HG02981 (cell line): ENCODE results near the gene DIP2B.
"Not testable (repeated sequence)": the region's sequence is repeated elsewhere in the genome, so short reads cannot be mapped to it uniquely, and the experiment has no call there.

ENCODE experiments used
- ATAC-seq: cut with Tn5 transposase; IDR thresholded peaks from one replicate; pipeline ENCODE4 v1.9.1; 2021; ENCODE audit warnings: mild to moderate bottlenecking, moderate library complexity; ENCODE audit not compliant: unreplicated experiment

The DIP2B gene

DNA sequence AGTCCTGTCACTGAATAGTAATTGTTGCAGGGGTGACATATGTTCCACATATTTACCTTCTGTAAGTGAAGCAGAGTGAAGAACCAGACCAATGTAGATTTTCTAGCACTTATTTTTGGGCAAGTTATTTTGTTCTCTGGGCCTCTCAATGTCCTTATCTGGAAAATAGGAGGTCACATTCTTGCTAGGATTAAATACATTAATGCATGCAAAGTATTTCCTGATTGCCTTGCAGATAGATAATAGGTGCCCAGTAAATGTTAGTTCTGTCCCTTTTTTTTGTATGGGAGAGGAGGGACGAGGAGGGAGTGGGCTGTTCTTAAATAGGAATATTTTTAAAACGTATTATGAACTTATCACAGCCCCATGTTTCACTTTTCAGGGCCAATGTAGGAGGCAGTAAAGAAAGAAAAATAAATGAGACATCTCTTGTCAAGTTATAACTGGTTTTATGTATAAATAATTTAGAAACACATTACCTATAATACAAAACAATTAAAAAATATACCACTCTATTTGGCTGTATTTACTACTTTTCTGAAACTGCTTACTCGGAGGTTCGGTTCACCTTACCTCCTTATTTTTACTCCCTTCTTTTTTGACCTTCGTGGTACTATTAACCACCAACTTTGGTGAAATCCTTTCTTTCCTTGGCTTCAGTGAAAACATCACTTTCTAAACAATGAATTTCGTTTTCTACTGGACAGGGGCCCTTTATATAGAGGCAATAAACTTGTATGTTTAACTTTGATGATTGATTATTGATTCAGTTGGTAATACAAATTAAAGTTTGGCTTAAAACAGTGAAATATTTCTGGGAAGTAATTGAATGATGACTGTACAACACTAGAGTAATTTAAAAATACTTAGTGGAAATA is 41.9 kb downstream of the DIP2B start:
- ATAC-seq, result no peak

DNA sequence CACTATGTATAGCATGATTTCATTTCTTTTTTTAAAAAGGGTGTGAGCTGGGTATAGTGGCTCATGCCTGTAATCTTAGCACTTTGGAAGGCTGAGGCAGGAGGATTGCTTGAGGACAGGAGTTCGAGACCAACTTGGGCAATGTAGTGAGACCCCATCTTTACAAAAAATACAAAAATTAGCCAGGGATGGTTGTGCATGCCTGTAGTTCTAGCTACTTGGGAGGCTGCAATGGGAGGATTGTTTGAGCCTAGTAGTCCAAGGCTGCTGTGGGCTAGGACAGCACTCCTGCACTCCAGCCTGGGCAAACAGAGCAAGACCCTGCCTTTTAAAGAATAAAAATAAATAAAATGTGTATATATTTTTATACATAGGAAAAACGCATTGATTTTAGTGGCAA is 43.0 kb downstream of the DIP2B start:
- no peak for ATAC-seq

DNA sequence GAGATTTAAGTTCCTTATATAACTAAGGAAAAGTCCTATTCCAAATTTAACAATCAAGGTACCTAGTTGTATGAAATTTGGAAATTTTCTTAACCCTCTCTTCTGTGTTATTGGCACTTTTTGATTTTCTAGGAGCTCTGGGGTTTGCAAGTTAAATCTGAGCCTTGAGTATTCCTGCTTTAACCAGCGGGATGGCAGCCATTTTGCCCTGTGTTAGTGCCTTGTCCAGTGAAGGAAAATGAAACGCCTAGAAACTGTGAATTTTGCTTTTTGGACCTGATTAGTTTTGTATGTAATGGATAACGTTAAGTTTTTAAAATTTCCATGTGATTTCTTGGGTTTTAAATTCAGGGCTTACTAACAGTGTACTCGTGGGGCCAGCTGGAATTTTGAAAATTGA is 45.1 kb downstream of the DIP2B start:
- no peak for ATAC-seq

DNA sequence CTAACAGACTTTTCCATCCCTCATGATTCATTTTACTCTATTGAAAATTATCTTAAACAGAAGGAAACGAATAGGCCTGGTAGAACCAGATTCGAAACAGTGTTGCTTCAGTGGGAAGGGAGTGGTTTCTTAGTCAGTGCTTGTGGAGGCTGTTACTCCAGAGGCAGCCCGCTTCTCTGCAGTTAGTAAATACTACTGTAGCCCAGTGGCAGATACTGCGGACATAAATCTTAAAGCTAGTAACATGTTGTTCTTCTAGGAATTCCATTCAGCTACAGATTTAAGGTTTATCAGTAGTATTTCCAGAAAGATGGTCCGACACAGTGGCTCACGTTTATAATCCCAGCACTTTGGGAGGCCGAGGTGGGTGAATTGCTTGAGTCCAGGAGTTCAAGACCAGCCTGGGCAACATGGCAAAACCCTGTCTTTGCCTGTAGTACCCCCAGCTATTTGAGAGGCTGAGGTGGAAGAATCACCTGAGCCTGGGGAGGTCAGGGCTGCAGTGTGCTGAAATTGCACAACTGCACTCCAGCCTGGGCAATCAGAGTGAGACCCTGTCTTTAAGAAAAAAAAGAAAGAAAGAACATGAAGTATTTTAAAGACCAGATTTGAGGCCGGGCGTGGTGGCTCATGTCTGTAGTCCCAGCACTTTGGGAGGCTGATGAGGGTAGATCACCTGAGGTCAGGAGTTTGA is 45.9 kb downstream of the DIP2B start:
- ATAC-seq, result no peak

DNA sequence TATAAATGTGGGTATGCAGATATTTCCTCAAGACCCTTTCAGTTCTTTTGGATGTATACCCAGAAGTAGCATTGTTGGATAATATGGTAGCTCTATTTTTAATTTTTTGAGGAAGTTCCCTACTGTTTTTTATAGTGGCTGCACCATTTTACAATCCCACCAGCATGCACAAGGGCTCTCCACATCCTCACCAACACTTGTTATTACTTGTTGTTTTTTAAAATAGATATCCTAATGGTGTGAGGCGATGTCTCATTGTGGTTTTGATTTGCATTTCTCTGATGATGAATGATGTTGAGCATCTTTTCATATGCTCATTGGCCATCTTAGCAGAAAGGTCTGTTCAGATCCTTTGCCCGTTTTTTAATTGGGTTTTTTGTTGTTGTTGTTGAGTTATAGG is 47.1 kb downstream of the DIP2B start:
- ATAC-seq, result no peak

DNA sequence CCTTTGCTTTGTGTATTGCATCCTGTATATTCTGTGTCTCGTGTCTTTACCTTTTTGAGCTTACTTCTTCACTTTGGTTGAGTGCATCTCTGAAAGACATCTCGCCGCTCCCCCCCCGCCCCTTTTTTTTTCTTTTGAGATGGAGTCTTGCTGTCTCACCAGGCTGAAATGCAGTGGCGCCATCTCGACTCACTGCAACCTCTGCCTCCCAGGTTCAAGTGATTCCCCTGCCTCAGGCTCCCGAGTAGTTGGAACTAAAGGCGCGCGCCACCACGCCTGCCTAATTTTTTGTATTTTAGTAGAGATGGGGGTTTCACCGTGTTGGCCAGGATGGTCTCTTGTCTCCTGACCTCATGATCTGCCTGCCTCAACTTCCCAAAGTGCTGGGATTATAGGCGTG is 49.9 kb downstream of the DIP2B start:
- ATAC-seq, result no peak

DNA sequence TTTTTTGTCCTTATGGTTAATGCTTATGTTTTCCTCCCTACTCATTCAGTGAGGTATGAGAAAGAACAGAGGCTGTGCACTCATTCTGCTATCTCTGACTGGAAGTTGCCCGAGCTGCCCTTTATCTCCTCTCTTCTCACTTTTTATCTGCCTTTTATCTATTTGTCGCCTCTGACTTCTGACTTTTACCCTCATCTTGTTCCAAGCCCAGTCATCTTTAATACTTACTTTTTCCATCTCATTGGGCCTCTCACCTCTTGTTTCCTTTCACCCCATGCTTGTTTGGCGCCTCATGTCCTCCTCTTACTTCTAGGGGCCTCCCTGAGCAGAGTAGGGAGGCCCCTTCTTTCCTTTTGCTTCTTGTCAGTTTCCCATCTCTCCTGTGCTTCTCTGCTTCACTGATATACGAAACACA is 50.7 kb downstream of the DIP2B start:
- no peak for ATAC-seq

DNA sequence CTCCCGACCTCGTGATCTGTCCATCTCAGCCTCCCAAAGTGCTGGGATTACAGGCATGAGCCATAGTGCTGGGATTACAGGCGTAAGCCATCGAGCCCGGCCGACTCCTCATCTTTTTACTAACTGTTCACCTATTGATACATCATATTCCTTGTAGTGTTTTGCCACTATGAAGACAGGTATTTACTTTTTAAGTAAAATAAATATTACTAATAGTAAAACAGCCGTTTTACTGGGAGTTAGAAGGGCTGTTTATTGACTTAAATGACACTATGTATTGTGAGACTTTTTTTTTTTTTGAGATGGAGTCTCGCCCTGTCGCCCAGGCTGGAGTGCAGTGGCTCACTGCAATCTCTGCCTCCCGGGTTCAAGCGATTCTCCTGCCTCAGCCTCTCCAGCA is 51.5 kb downstream of the DIP2B start:
- ATAC-seq, result no peak

DNA sequence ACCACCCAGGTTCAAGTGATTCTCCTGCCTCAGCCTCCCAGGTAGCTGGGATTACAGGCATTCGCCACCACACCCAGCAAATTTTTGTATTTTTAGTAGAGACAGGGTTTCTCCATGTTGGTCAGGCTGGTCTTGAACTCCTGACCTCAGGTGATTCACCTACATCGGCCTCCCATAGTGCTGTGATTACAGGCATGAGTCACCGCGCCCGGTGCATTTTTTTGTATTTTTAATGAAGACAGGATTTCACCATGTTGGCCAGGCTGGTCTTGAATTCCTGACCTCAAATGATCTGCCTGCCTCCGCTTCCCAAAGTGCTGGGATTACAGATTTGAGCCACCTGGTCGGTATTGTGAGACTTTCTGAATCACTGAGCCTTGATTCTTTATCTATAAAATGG is 52.0 kb downstream of the DIP2B start:
- not testable (repeated sequence) for ATAC-seq

DNA sequence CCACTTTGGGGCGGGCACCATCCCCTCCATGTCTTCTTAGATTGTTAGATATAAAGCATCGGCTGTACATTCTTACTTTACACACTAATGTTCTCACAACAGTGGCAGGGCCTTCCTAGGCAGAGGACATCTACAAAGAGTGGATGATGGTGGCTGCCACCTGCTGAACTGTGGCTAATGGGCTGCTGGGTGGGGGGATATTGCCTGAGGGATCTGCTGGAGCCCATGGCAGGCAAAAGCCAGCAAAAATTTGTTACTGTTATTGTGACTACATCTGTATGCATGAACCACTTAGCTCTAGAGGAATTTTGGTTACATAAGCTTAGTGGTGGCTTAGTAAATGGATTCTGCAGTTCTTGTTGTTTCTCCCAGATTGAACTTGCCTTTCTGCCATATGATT is 52.6 kb downstream of the DIP2B start:
- ATAC-seq, result no peak

DNA sequence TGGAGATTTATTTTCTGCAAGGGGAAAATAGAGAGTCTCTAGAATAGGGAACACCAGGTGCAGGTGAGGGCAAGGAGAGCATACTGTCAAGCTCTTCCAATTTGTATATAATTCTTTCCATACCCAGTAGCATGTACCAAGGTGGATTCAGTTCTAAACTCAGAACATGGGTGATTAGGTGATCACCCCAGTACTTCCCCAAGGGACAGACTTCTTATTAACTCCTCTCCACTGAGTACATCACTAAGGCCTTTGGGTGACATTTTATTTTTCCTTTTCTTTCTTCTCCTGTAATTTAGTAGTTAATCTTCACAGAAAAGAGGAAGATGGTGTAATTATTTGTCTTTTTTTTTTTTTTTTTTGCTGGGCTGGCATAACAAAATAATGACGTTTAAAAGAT is 54.2 kb downstream of the DIP2B start:
- no peak for ATAC-seq

DNA sequence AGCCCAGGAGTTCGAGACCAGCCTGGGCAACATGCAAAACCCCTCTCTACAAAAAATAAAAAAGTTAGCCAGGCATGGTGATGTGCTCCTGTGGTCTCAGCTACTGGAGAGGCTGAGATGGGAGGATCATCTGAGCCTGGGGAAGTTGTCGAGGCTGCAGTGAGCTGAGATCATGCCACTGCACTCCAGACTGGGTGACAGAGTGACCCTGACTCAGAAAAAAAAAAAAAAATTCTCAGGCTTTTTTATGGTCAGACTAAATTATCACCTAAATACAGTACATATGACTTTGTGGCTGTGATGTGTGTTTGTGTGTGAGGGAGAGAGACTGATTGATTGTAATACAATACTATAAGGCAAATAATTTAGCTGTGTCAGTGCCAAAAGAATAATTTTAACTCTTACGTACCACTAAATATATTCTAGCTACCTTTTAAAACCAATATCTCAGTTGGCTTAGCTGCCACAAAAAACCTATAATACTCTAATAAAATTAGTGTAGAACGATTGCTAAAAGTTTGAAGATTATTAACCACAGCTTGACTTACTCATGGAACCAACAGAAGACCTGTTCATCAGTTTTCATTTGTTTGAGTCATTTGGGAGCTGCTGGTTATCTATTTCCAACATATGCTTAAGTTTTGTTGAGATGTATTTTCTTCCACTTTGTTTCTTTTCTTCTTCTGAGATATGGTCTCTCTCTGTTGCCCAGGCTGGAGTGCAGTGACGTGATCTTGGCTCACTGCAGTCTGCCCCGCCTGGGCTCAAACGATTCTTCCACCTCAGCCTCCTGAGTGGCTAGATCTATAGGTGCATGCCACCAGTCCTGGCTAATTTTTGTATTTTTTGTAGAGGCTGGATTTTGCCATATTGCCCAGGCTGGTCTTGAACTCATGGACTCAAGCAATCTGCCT is 58.0 kb downstream of the DIP2B start:
- ATAC-seq, result no peak

DNA sequence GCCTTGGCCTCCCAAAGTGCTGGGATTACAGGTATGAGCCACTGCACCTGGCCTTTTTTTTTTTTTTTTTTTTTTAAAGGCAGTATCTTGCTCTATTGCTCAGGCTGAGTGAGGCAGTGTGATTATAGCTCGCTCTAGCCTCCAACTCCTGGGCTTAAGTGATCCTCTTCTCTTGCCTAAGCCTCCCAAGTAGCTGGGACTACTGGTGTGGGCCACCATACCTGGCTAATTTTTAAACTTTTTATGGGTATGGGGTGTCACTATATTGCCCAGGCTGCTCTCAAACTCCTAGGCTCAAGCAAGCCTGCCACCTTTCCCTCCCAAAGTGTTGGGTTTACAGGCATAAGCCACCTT is 58.6 kb downstream of the DIP2B start:
- no peak for ATAC-seq

DNA sequence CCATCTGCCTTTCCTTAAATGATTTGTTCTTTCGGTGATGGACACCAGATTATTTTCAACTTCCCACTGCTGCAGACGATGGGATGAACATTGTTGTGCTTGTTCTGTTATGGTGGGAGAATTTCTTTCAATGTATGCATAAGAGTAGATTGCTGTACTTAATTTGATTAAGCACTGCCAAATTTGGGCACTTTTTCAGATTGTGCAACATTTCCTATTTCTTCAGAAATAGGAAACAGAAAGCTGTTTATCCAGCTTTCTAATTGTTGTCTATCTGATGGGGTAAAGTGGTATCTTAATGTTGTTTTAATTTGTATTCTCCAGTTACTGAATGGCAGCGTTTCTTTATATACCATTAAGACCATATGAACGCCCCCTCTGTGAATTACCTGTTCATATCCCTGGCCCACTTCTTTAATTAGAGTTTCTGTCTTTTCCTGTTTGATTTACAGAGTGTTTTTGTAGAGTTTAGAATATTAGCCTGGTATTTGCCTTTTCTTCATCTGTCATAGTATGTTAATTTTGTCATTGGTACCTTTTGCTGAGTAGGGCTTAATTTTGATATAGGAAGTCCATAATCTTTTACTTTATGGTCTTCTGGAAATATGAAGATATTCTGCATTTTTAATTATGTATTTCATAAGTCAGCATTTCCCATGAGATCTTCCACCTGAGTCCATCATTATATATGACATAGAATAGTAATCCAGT is 59.6 kb downstream of the DIP2B start:
- ATAC-seq, result no peak

DNA sequence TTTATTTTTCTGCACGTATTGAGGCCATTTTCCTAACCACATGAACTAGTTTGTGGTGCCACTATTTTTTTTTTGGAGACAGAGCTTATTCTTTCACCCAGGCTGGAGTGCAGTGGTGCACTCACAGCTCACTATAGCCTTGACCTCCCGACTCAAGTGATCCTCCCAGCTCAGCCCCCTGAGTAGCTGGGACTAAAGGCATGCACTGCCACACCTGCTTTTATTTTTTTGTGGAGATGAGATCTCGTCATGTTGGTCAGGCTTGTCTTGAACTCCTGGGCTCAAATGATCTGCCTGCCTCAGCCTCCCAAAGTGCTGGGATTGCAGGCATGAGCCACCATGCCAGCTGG is 60.1 kb downstream of the DIP2B start:
- ATAC-seq, result no peak

DNA sequence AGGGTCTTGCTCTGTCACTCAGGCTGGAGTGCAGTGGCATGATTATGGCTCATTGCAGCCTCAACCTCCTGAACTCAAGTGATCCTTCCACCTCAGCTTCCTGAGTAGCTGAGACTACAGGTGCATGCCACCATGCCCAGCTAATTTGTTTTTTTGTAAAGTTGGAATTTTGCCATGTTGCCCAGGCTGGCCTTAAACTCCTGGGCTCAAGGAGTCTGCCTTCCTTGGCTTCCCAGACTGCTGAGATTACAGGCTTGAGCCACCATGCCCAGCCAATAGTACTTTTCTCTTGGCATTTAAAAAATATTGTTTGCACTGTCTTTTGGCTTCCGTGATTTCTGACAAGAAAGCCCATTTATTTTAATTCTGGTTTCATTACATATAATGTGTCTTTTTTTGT is 61.3 kb downstream of the DIP2B start:
- no peak for ATAC-seq

DNA sequence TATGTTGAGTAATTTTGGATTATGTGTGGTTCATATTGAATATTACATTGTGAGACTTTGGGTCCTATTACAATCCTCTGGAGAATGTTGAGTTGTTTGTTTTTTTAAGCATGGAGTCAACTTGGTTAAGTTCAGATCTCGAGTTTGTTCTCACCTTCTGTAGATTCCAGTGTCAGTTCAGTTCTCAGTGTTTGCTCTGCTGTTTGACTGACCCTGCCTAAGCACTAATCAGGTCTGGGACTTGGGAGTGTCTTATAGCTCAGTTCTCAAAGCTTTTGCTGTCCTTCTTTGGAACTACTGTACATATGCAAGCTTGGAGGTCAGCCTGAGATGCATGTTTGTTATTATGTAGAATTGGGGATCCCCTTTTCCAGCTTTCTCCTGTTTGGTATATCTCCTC is 63.1 kb downstream of the DIP2B start:
- ATAC-seq, result no peak

DNA sequence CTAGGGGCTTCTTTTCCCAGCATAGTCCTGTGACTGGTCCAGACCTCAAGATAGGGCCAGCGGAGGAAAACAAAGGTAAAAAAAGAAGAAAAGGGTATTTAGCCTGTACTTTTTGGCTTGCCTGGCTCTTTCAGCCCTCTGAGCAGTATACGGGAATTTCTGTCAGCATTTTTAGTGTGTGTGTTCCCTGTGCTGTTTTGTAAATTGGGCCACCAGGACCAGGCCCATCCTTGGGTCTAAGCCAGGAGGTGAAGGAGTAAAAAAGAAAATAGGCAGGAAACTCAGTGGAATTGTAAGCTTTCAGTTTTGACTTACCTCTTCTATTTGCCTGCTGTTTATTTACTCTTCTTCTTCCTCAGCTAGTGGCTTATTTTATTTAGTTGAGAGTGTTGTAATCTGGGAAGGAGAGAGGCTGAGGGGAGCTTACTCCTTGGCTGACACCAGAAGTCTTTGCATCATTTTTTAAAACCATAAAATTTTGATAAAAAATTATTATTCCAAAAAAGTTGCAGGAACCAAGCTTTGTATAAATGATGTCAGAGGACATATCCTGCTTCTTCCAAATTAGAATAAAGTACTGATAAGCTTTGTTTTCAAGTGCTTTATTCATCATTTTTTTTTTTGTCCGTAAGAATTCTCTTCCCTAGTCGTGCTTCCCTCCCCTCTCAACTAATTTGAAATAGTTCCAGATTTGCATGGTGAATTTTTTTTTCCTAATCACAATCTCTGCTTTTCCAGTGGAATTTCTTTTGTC is 63.7 kb downstream of the DIP2B start:
- ATAC-seq, result no peak

DNA sequence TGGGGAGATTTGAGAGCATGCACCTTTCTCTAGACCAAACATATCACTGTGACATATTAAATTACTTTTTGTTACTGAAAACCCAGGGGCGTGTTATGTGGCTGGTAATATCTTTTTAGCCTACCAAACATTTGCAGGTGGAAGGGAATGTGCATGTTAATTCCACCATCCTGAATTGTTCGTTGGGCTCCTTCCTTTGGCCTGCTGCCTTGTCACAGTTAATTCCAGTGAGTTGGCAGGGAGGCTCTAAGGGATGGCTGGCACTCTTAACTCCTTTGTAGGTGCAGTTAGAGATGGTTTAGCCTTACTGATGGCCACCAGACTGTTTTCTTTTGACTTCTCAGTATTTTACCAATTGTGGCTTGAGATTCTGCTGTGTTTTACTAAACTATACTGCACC is 64.5 kb downstream of the DIP2B start:
- ATAC-seq, result no peak

DNA sequence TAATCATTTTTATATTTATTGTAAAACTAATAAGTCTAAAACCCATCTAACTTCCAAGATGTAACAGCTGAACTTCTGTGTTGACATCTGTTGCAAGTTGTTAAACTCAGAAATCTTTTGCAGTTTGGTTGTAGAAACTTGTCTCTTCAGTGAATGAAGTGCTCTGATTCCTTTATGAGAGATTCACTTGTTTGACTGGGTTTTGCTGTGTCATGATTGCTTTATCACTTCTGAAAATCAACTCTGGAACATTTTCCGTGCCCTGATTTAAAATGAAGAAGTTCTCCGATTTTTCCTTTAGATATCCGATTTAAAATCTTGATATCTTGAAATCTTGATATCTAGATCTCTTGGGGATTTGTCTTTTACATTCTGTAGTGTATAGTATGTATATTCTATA is 65.1 kb downstream of the DIP2B start:
- ATAC-seq, result no peak
